HL-60 (cell line): ENCODE measurements around the gene RALGPS2.

Source experiments
- CTCF ChIP-seq: IDR thresholded peaks from one replicate; pipeline ENCODE4 v1.5.1; 2011; ENCODE audit warnings: low read length, control low read depth, inconsistent platforms; ENCODE audit not compliant: insufficient read depth
- REST ChIP-seq: IDR thresholded peaks from 2 replicates; pipeline ENCODE4 v1.6.1; 2012; ENCODE audit warnings: low read depth; ENCODE audit not compliant: insufficient replicate concordance

- TF ChIP-seq CTCF (no peak), REST (no peak)
Observed at GRCh38 chr1:178940068-178940765, 215.2 kb downstream of the RALGPS2 start.
